ENCODE data around the gene SP4. TPM values are rescaled to one million over a fixed set of nuclear protein-coding genes. Genes with fewer than 3 reads are reported as not detected.

Gene SP4
- total and polyA plus RNA-seq, 2 of the 4 experiments (the other 2 are of a cell fraction) = 0.97 to 5.9 TPM

DNA sequence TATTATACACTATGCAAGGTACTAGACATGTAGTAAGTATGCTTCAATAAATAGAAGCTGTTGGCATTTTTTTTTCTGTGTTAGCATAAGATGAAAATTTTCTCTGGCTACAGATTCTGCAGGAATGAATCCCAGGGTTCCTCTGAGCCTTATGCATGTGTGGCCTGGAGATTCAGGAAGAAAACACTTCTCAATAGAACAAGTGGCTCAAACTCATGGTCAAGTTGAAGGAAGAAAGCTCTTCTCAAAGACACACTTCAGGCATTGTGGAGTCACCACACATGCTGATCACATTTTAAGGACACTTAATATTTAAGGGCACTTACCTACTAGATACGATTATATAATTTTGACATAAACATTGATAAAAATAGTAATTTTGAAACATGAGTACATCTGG is 134.5 kb downstream of the SP4 start:
- Histone ChIP-seq H3K56ac (ENCODE audit: extremely low read depth, insufficient read depth, low read length) (no peak overlapping the region), H4K91ac (ENCODE audit: insufficient read depth, low read depth, low read length) (no peak overlapping the region), H4K20me1 (ENCODE audit: insufficient read depth, low read length) (no peaks in the 10 kb centered on the region), H2BK5ac (ENCODE audit: low read depth, low read length, poor library complexity, severe bottlenecking) (no peak overlapping the region), H3K4me2 (ENCODE audit: low read depth, low read length) (no peak overlapping the region), H2BK120ac (ENCODE audit: low read depth, low read length) (no peak overlapping the region), H2AFZ (replicated peaks; ENCODE audit: low read length, poor library complexity) (no peak overlapping the region), H3K9me1 (ENCODE audit: insufficient read depth, low read length) (no peaks in the 10 kb centered on the region), H3K18ac (ENCODE audit: low read depth, low read length) (no peak overlapping the region), H3K23ac (ENCODE audit: low read depth, low read length) (no peak overlapping the region), H3K9me3 (ENCODE audit: control insufficient read depth, insufficient read depth, low read length) (no peaks in the 10 kb centered on the region), H2AK5ac (ENCODE audit: low read depth, low read length) (no peak overlapping the region), H2BK20ac (ENCODE audit: low read depth, low read length) (no peak overlapping the region), H3K4me1 (ENCODE audit: control insufficient read depth, insufficient read depth, low read length) (no peaks in the 10 kb centered on the region), H3K27ac (ENCODE audit: insufficient read depth, low read length) (no peak overlapping the region), H3K9ac (ENCODE audit: low read depth, low read length) (no peak overlapping the region), H2BK15ac (ENCODE audit: low read depth, low read length) (no peak overlapping the region), H4K8ac (ENCODE audit: low read depth in 2 of 2, low read length in 2 of 2) (no peak overlapping the region), H3K27me3 (ENCODE audit: control insufficient read depth, insufficient read depth, low read length) (no peaks in the 10 kb centered on the region), H3K4ac (ENCODE audit: low read depth, low read length) (no peak overlapping the region), H3K4me3 (ENCODE audit: insufficient read depth, low read depth, low read length) (no peak overlapping the region), H3K36me3 (ENCODE audit: control insufficient read depth, insufficient read depth, low read length) (no peaks in the 10 kb centered on the region), H2AK9ac (replicated peaks; ENCODE audit: low read depth, low read length, poor library complexity) (no peak overlapping the region), H4K5ac (ENCODE audit: low read depth, low read length) (no peak overlapping the region), H3K79me1 (ENCODE audit: low read depth in 1 of 2, low read length in 2 of 2) (no peaks in the 10 kb centered on the region), H3K14ac (replicated peaks; ENCODE audit: low read depth, low read length) (no peak overlapping the region)
- TF ChIP-seq, protein P1, sequence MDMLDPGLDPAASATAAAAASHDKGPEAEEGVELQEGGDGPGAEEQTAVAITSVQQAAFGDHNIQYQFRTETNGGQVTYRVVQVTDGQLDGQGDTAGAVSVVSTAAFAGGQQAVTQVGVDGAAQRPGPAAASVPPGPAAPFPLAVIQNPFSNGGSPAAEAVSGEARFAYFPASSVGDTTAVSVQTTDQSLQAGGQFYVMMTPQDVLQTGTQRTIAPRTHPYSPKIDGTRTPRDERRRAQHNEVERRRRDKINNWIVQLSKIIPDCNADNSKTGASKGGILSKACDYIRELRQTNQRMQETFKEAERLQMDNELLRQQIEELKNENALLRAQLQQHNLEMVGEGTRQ (IDR thresholded peaks at IDR 0.05; ENCODE audit: low read depth, low read length) = no peak
- TF ChIP-seq MXI1 (IDR thresholded peaks at IDR 0.05; ENCODE audit: borderline replicate concordance, low read depth, low read length) (no peak), RAD21 (IDR thresholded peaks at IDR 0.05; ENCODE audit: low read length) (no peak), CEBPB (IDR thresholded peaks at IDR 0.05; ENCODE audit: low read depth, low read length) (no peak), NFE2L2 (IDR thresholded peaks at IDR 0.05; ENCODE audit: low read depth, low read length) (no peak), RCOR1 (IDR thresholded peaks at IDR 0.05; ENCODE audit: insufficient replicate concordance, low read length) (no peak), RFX5 (IDR thresholded peaks at IDR 0.05; ENCODE audit: low read depth, low read length) (no peak), POLR2A (IDR thresholded peaks at IDR 0.05; ENCODE audit: low read depth, low read length) (no peak), SMC3 (IDR thresholded peaks at IDR 0.05; ENCODE audit: low read depth, low read length) (no peak), FOS (IDR thresholded peaks at IDR 0.05; ENCODE audit: low read depth, low read length) (no peak), CHD1 (IDR thresholded peaks at IDR 0.05; ENCODE audit: low read depth, low read length) (no peak), MAFK (IDR thresholded peaks at IDR 0.05; ENCODE audit: low read depth, low read length) (no peak), MAZ (IDR thresholded peaks at IDR 0.05; ENCODE audit: borderline replicate concordance, low read depth, low read length) (no peak), BHLHE40 (IDR thresholded peaks at IDR 0.05; ENCODE audit: low read depth, low read length) (no peak)
- TF ChIP-seq, protein P2, sequence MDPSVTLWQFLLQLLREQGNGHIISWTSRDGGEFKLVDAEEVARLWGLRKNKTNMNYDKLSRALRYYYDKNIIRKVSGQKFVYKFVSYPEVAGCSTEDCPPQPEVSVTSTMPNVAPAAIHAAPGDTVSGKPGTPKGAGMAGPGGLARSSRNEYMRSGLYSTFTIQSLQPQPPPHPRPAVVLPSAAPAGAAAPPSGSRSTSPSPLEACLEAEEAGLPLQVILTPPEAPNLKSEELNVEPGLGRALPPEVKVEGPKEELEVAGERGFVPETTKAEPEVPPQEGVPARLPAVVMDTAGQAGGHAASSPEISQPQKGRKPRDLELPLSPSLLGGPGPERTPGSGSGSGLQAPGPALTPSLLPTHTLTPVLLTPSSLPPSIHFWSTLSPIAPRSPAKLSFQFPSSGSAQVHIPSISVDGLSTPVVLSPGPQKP (IDR thresholded peaks at IDR 0.05; ENCODE audit: borderline replicate concordance, low read depth, low read length) = no peak
- TF ChIP-seq, protein P3, sequence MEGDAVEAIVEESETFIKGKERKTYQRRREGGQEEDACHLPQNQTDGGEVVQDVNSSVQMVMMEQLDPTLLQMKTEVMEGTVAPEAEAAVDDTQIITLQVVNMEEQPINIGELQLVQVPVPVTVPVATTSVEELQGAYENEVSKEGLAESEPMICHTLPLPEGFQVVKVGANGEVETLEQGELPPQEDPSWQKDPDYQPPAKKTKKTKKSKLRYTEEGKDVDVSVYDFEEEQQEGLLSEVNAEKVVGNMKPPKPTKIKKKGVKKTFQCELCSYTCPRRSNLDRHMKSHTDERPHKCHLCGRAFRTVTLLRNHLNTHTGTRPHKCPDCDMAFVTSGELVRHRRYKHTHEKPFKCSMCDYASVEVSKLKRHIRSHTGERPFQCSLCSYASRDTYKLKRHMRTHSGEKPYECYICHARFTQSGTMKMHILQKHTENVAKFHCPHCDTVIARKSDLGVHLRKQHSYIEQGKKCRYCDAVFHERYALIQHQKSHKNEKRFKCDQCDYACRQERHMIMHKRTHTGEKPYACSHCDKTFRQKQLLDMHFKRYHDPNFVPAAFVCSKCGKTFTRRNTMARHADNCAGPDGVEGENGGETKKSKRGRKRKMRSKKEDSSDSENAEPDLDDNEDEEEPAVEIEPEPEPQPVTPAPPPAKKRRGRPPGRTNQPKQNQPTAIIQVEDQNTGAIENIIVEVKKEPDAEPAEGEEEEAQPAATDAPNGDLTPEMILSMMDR (conservative IDR thresholded peaks at IDR 0.05; ENCODE audit: low read depth, low read length) = no peak
- WGBS, 2 experiments (ENCODE audit: extremely low coverage in 2 of 2, insufficient read length in 1 of 2) = no CpG with 5 or more reads among the region's 1 CpG
- ChIA-PET POLR2A (ENCODE audit: unreplicated experiment) (no interaction called here), CTCF (no interaction called here)
- DNase-seq (no peak), ATAC-seq (ENCODE audit: low read depth) (no peak)
- BruUV-seq (replicated peaks) = no TSS peak
- intact Hi-C loops (cut with micrococcal nuclease) (no loop called here), dilution Hi-C loops (cut with HindIII; ENCODE audit: low sequenced_read_pairs, unreplicated experiment) (no loop called here), in situ Hi-C loops (cut with MboI; ENCODE audit: low sequenced_read_pairs) (no loop called here)
